H1 (cell line): ENCODE results near the gene OBSCN.

Experiments
- BACH1 ChIP-seq: IDR thresholded peaks from 2 replicates; pipeline ENCODE4 v1.6.1; 2012; ENCODE audit warnings: low read length, improper control_type of control experiment
- CHD1 ChIP-seq: IDR thresholded peaks from 2 replicates; pipeline ENCODE4 v1.6.1; 2012; ENCODE audit warnings: low read depth, low read length, improper control_type of control experiment
- CTCF ChIP-seq, 3 experiments: IDR thresholded peaks; 1 replicate in 2 of 3; 2 replicates in 1 of 3; pipeline versions ENCODE4 v1.5.1 to v1.6.1; 2011; ENCODE audit warnings: low read length in 3 of 3, mild to moderate bottlenecking in 3 of 3, inconsistent platforms in 2 of 3, low read depth in 1 of 3, moderate library complexity in 1 of 3; ENCODE audit not compliant: insufficient read depth in 1 of 3; ENCODE audit errors: control extremely low read depth in 1 of 3
- JUN ChIP-seq: IDR thresholded peaks from 2 replicates; pipeline ENCODE4 v1.6.1; 2011; ENCODE audit warnings: low read depth, mild to moderate bottlenecking, improper control_type of control experiment, low read length
- JUND ChIP-seq: IDR thresholded peaks from 2 replicates; pipeline ENCODE4 v1.6.1; 2011; ENCODE audit warnings: mild to moderate bottlenecking, improper control_type of control experiment, low read length
- POLR2A ChIP-seq, 2 experiments: IDR thresholded peaks; 1 replicate in 1 of 2; 2 replicates in 1 of 2; pipeline ENCODE4 v1.6.1; 2011; ENCODE audit warnings: low read depth in 2 of 2, low read length in 2 of 2, mild to moderate bottlenecking in 2 of 2; ENCODE audit errors: control extremely low read depth in 1 of 2
- RAD21 ChIP-seq, 2 experiments: IDR thresholded peaks in 1 of 2; conservative IDR thresholded peaks in 1 of 2; 2 replicates each; pipeline ENCODE4 v1.6.1; 2011; ENCODE audit warnings: low read depth in 2 of 2, low read length in 2 of 2, improper control_type of control experiment in 1 of 2, inconsistent platforms in 1 of 2, mild to moderate bottlenecking in 1 of 2, moderate library complexity in 1 of 2
- USF2 ChIP-seq: IDR thresholded peaks from 2 replicates; pipeline ENCODE4 v1.6.1; 2011; ENCODE audit warnings: low read length, improper control_type of control experiment
- YY1 ChIP-seq: IDR thresholded peaks from 2 replicates; pipeline ENCODE4 v1.6.1; 2011; ENCODE audit warnings: low read depth, mild to moderate bottlenecking, low read length

- TF ChIP-seq CTCF (IDR thresholded peaks at IDR 0.05; ENCODE audit: control extremely low read depth in 1 of 3, insufficient read depth in 1 of 3, low read depth in 1 of 3, low read length in 3 of 3) (no peak), POLR2A (IDR thresholded peaks at IDR 0.05; ENCODE audit: control extremely low read depth in 1 of 2, low read depth in 2 of 2, low read length in 2 of 2) (no peak), CHD1 (no peak), USF2 (no peak), RAD21 (IDR thresholded peaks at IDR 0.05 in 1 of 2, conservative IDR thresholded peaks at IDR 0.05 in 1 of 2; ENCODE audit: low read depth in 2 of 2, low read length in 2 of 2) (no peak), JUND (no peak), YY1 (no peak), BACH1 (no peak), JUN (no peak)
These were observed at the start of gene OBSCN for GRCh38 chr1:228207851-228208821.
